Upper lobe of left lung (tissue), 4 donors: Measurements from ENCODE around the gene GABRA5.

Experiments
- CTCF ChIP-seq, 6 experiments: fragments of 450-650 bp in 4 of 6; fragments of 200-600 bp in 2 of 6; sonication (generic) in 2 of 6; IDR thresholded peaks; one replicate each; pipeline ENCODE4 v1.5.1; 2016 to 2019; ENCODE audit warnings: antibody characterized with exemption in 6 of 6
- POLR2AphosphoS5 ChIP-seq, 2 donors: sonication (generic); formaldehyde crosslinking; IDR thresholded peaks; one replicate each; pipeline ENCODE4 v1.5.1; 2017; ENCODE audit warnings: antibody characterized with exemption in 2 of 2

- no peak for TF ChIP-seq CTCF (IDR thresholded peaks at IDR 0.05)
- no peak for TF ChIP-seq POLR2AphosphoS5 (IDR thresholded peaks at IDR 0.05)
These were observed 542 bp downstream of the GABRA5 start for GRCh38 chr15:26867200-26868007.
